ENCODE data around the gene FBXO46. TPM values are rescaled to one million over a fixed set of nuclear protein-coding genes. Genes with fewer than 3 reads are reported as not detected.

The FBXO46 gene
- total RNA-seq, 1 experiment from 2014 or later, result 16.8 TPM

DNA sequence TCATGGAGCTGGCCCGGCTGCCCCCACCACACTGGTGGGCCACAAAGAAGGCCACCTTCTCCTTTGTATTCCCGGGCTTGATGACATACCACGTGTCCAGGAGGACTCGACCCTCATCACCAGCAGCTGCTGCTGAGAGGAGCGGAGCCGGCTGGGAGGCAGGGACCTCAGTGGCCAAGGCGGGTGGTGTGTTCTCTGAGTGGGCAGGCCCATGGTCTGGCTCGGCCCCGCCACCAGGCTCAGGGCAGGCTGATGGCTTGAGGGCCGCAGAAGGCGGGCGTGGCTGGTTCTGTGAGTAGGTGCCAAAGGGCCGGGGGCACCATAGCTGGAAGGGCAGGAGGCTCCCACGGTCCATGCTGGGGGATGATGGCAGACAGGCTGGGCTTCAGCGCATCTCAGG is 17.6 kb downstream of the FBXO46 start:
- Histone ChIP-seq H3K36me3 (ENCODE audit: insufficient read depth, low read length) (no peaks in the 10 kb centered on the region), H3K27me3 (ENCODE audit: low read length) (no peaks in the 10 kb centered on the region), H3K27ac (ENCODE audit: low read length) (no peak overlapping the region), H3K9ac (ENCODE audit: low read length) (no peak overlapping the region), H3K4me2 (ENCODE audit: low read depth, low read length, poor library complexity, severe bottlenecking) (no peak overlapping the region), H4K20me1 (ENCODE audit: insufficient read depth, low read depth, low read length) (no peaks in the 10 kb centered on the region), H3K9me3 (ENCODE audit: low read length) (no peaks in the 10 kb centered on the region), H3K4me3 (ENCODE audit: low read length) (no peak overlapping the region), H3K79me2 (ENCODE audit: low read length) (peaks cover 43% of the 10 kb centered on the region), H3K9me2 (replicated peaks; ENCODE audit: insufficient read depth, low read length) (no peaks in the 10 kb centered on the region), H3K4me1 (ENCODE audit: low read length) (peaks cover 34% of the 10 kb centered on the region), H2AFZ (ENCODE audit: low read length) (no peak overlapping the region)
- no peak for DNase-seq

DNA sequence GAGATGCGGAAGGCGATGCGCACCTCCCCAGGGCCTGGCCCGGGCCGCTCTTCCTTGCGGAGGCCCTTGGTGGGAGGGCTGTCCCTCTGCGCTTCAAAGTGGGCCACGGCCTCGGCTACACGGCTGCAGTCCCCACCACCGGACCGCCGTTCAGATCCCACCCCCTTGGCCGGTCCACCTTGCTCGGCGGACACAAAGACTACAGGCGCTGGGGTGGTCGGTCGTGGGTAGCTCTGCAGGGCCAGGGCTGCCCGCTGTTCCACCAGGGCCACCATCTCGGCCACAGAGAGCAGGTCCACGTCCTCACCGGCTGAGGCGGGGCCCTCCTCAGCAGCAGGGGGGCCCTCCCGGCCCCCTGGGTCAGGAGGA is 18.0 kb downstream of the FBXO46 start:
- no peaks in the 10 kb centered on the region for H3K27me3 ChIP-seq (ENCODE audit: low read length)
- no peaks in the 10 kb centered on the region for H3K9me3 ChIP-seq (ENCODE audit: low read length)
- peaks cover 40% of the 10 kb centered on the region for H3K79me2 ChIP-seq (ENCODE audit: low read length)
- H3K36me3 ChIP-seq (ENCODE audit: insufficient read depth, low read length), result no peaks in the 10 kb centered on the region
- no peak overlapping the region for H3K27ac ChIP-seq (ENCODE audit: low read length)
- DNase-seq, result no peak
- no peaks in the 10 kb centered on the region for H3K9me2 ChIP-seq (replicated peaks; ENCODE audit: insufficient read depth, low read length)
- no peaks in the 10 kb centered on the region for H4K20me1 ChIP-seq (ENCODE audit: insufficient read depth, low read depth, low read length)
- H3K9ac ChIP-seq (ENCODE audit: low read length), result no peak overlapping the region
- no peak overlapping the region for H3K4me2 ChIP-seq (ENCODE audit: low read depth, low read length, poor library complexity, severe bottlenecking)
- H3K4me3 ChIP-seq (ENCODE audit: low read length), result no peak overlapping the region
- H3K4me1 ChIP-seq (ENCODE audit: low read length), result peaks cover 34% of the 10 kb centered on the region
- no peak overlapping the region for H2AFZ ChIP-seq (ENCODE audit: low read length)

DNA sequence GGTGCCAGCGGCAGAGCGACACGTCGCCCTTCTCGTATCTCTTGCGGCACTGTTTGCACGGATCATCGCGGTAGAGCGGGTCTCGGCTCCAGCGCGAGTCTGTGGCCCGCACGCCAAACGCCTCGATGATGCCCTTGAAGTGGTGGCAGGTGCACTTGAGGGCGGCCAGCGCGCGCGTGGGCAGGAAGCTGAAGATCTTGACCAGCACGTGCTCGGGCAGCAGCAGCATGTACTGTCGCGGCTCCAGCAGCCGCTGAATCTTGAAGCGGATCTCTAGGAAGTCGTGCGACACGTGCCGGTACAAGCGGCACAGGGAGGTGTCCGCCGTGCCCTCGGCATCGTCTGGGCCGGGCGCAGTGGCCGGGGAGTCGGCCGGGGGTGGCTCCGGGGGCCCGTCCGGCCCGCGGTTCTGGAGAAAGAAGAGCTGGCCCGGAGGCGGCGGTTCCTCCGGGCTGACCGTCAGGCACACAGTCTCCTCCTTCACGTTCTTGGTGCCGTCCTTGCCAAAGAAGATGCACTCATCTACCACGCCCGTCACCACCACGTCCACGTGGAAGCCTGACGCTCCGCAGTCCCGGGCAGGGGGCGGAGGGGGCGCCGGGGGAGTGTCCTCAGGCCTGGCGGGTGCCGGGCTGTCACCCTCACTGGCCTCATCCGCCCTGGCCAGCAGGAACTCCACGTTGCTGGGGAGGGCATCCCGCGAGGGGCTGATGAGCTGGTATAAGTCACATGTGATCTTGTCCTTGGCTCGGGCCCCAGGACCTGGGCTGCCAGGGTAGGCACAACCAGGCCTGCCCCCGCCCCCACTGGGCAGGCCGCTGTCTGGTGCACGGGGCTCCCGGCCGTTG is 18.6 kb downstream of the FBXO46 start:
- Histone ChIP-seq H3K9ac (ENCODE audit: low read length) (no peak overlapping the region), H3K9me2 (replicated peaks; ENCODE audit: insufficient read depth, low read length) (no peaks in the 10 kb centered on the region), H3K4me2 (ENCODE audit: low read depth, low read length, poor library complexity, severe bottlenecking) (no peak overlapping the region), H3K4me1 (ENCODE audit: low read length) (peaks cover 40% of the 10 kb centered on the region), H4K20me1 (ENCODE audit: insufficient read depth, low read depth, low read length) (no peaks in the 10 kb centered on the region), H3K27ac (ENCODE audit: low read length) (no peak overlapping the region), H3K79me2 (ENCODE audit: low read length) (peaks cover 40% of the 10 kb centered on the region), H2AFZ (ENCODE audit: low read length) (no peak overlapping the region), H3K4me3 (ENCODE audit: low read length) (no peak overlapping the region), H3K9me3 (ENCODE audit: low read length) (no peaks in the 10 kb centered on the region), H3K36me3 (ENCODE audit: insufficient read depth, low read length) (no peaks in the 10 kb centered on the region), H3K27me3 (ENCODE audit: low read length) (no peaks in the 10 kb centered on the region)
- no peak for DNase-seq

DNA sequence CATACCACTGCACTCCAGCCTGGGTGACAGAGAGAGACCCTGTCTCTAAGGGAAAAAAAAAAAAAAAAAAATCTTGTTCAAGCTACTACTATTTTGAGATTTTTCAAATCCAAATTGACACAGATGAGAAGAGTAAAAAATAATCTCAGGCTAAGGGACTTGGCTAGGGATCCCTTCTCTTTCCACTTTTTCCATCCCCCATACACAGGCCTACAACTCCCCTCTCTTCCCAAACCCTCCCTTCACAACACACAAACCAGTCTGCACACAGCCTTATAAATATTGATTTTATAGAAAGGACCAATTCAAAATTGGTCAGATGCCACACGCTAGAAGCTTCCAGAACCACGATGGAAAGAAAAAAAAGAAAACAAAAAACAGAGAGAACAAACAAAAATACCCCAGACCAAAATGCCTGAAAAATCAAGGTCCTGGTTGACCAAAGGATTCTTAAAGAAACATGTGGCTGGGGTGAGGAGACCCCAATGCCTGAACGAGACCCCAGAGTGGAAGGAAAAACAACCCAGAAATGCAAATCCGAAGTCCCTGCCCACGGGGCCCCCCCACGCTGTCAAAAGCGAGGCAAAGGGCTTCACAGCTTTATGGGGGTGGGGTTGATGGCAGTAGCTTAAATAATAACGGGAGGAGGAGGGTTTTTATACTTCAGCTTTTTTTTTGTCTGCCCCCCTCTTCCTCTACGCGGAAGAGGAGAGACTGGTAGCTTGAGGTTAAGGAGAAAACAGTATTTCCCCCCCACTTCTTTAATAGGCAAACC is 20.2 kb downstream of the FBXO46 start:
- H3K36me3 ChIP-seq (ENCODE audit: insufficient read depth, low read length), result peaks cover 6% of the 10 kb centered on the region; the same call in 1 of the 2 replicates
- H3K4me3 ChIP-seq (ENCODE audit: low read length), result no peak overlapping the region
- no peak overlapping the region for H3K4me2 ChIP-seq (ENCODE audit: low read depth, low read length, poor library complexity, severe bottlenecking)
- H3K27ac ChIP-seq (ENCODE audit: low read length), result peak overlapping the region; percentile 49
- H3K27me3 ChIP-seq (ENCODE audit: low read length), result no peaks in the 10 kb centered on the region
- H3K9me2 ChIP-seq (replicated peaks; ENCODE audit: insufficient read depth, low read length), result no peaks in the 10 kb centered on the region
- H3K9ac ChIP-seq (ENCODE audit: low read length), result no peak overlapping the region
- peaks cover 44% of the 10 kb centered on the region for H3K4me1 ChIP-seq (ENCODE audit: low read length)
- H3K79me2 ChIP-seq (ENCODE audit: low read length), result peaks cover 24% of the 10 kb centered on the region
- no peak for DNase-seq
- H2AFZ ChIP-seq (ENCODE audit: low read length), result no peak overlapping the region
- no peaks in the 10 kb centered on the region for H3K9me3 ChIP-seq (ENCODE audit: low read length)
- no peaks in the 10 kb centered on the region for H4K20me1 ChIP-seq (ENCODE audit: insufficient read depth, low read depth, low read length)

DNA sequence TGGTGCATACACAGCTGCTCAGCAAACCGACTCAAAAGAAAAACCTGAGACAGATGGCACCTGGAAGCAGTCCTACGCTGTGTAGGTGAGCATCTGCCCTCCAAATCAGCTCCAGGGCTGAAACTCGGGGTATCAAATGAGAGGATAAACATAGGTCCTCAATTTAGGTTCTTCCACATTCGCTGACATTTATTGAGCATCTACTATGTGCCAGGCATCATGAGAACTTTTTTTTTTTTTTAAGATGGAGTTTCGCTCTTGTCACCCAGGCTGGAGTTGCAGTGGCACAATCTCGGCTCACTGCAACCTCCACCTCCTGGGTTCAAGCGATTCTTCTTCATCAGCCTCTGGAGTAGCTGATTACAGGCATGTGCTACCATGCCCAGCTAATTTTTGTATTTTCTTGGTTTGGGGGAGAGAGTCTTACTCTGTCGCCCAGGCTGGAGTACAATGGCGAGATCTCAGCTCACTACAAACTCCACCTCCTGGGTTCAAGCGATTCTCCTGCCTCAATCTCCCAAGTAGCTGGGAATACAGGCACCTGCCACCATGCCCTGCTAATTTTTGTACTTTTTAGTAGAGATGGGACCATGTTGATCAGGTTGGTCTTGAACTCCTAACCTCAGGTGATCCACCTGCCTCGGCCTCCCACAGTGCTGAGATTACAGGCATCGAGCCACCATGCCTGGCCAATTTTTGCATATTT is 24.8 kb downstream of the FBXO46 start:
- no peaks in the 10 kb centered on the region for H3K9me3 ChIP-seq (ENCODE audit: low read length)
- peaks cover 33% of the 10 kb centered on the region for H3K4me1 ChIP-seq (ENCODE audit: low read length)
- H2AFZ ChIP-seq (ENCODE audit: low read length), result no peak overlapping the region
- H3K36me3 ChIP-seq (ENCODE audit: insufficient read depth, low read length), result peaks cover 16% of the 10 kb centered on the region
- H3K9ac ChIP-seq (ENCODE audit: low read length), result no peak overlapping the region
- DNase-seq, result no peak
- H3K27me3 ChIP-seq (ENCODE audit: low read length), result no peaks in the 10 kb centered on the region
- H3K4me3 ChIP-seq (ENCODE audit: low read length), result peak overlapping the region; percentile 25; the same call in 1 of the 2 replicates
- H3K79me2 ChIP-seq (ENCODE audit: low read length), result peaks cover 2% of the 10 kb centered on the region
- H3K4me2 ChIP-seq (ENCODE audit: low read depth, low read length, poor library complexity, severe bottlenecking), result peak overlapping the region; percentile 76
- peak overlapping the region; percentile 100 for H3K27ac ChIP-seq (ENCODE audit: low read length)
- no peaks in the 10 kb centered on the region for H3K9me2 ChIP-seq (replicated peaks; ENCODE audit: insufficient read depth, low read length)
- H4K20me1 ChIP-seq (ENCODE audit: insufficient read depth, low read depth, low read length), result no peaks in the 10 kb centered on the region

DNA sequence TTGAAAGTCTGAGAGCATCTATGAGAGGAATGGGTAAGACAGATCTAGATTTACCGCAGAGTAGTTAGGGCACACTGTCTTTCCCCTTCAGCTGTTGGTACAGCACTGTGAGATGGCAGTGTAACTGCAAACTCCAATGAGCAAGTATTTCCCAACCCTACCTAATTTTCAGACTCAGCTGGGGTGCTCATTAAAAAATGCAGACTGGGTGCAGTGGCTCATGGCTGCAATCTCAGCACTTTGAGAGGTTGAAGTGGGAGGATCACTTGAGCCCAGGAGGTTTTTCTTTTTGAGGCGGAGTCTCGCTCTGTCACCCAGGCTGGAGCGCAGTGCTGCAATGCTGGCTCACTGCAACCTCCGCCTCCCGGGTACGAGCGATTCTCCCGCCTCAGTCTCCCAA is 25.6 kb downstream of the FBXO46 start:
- Histone ChIP-seq H3K27me3 (ENCODE audit: low read length) (no peaks in the 10 kb centered on the region), H2AFZ (ENCODE audit: low read length) (no peak overlapping the region), H3K4me1 (ENCODE audit: low read length) (peaks cover 30% of the 10 kb centered on the region), H3K27ac (ENCODE audit: low read length) (peak overlapping the region; percentile 100), H3K79me2 (ENCODE audit: low read length) (no peaks in the 10 kb centered on the region), H3K4me3 (ENCODE audit: low read length) (no peak overlapping the region), H3K4me2 (ENCODE audit: low read depth, low read length, poor library complexity, severe bottlenecking) (no peak overlapping the region), H4K20me1 (ENCODE audit: insufficient read depth, low read depth, low read length) (no peaks in the 10 kb centered on the region), H3K9ac (ENCODE audit: low read length) (no peak overlapping the region), H3K9me2 (replicated peaks; ENCODE audit: insufficient read depth, low read length) (no peaks in the 10 kb centered on the region), H3K36me3 (ENCODE audit: insufficient read depth, low read length) (peaks cover 16% of the 10 kb centered on the region), H3K9me3 (ENCODE audit: low read length) (no peaks in the 10 kb centered on the region)
- DNase-seq, result peak; percentile 56

DNA sequence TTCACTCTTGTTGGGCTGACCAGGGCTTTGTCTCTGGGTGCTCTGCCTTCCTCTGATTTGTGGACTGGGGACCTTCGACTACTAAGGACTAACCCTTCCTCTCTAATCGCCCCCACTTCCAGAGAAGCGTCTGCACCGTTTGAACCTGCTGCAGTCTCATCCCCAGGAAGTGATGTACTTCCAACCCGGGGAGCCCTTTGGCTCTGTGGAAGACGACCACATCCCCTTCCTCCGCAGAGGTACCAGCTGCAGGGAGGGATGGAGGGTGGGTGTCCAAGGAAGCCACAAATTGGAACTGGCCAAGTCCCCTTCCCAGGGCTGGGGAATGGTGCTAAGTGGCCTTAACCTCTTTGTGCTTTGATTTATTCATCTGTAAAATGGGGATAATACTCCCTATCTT is 29.0 kb downstream of the FBXO46 start:
- Histone ChIP-seq H3K9ac (ENCODE audit: low read length) (no peak overlapping the region), H3K27ac (ENCODE audit: low read length) (no peak overlapping the region), H4K20me1 (ENCODE audit: insufficient read depth, low read depth, low read length) (no peaks in the 10 kb centered on the region), H3K4me1 (ENCODE audit: low read length) (peaks cover 12% of the 10 kb centered on the region), H3K27me3 (ENCODE audit: low read length) (no peaks in the 10 kb centered on the region), H2AFZ (ENCODE audit: low read length) (no peak overlapping the region), H3K4me2 (ENCODE audit: low read depth, low read length, poor library complexity, severe bottlenecking) (no peak overlapping the region), H3K4me3 (ENCODE audit: low read length) (no peak overlapping the region), H3K36me3 (ENCODE audit: insufficient read depth, low read length) (peaks cover 24% of the 10 kb centered on the region), H3K79me2 (ENCODE audit: low read length) (no peaks in the 10 kb centered on the region), H3K9me3 (ENCODE audit: low read length) (no peaks in the 10 kb centered on the region), H3K9me2 (replicated peaks; ENCODE audit: insufficient read depth, low read length) (no peaks in the 10 kb centered on the region)
- DNase-seq, result no peak

All from Karpas-422 (cell line).